GM23338 (cell line): ENCODE data around the gene TPRG1. TPM values are rescaled to one million over a fixed set of nuclear protein-coding genes. Genes with fewer than 3 reads are reported as not detected.

ENCODE experiments used
- ATAC-seq: fragments of 200-7000 bp; cut with Tn5 transposase; 3 replicates; pipeline ENCODE4 v1.9.1; 2020
- DNase-seq: peaks from one replicate; pipeline ENCODE4 v3.0.0-alpha.2; 2015; ENCODE audit warnings: low spot score
- H2AFZ ChIP-seq: fragments of 200-600 bp; sonication (generic); 2 replicates; pipeline ENCODE4 v1.8.0; 2016; ENCODE audit warnings: antibody characterized with exemption, mild to moderate bottlenecking, moderate library complexity
- H3F3A ChIP-seq: fragments of 200-600 bp; sonication (generic); replicated peaks from 2 replicates; pipeline ENCODE4 v1.8.0; 2017; ENCODE audit warnings: antibody characterized with exemption, mixed run types, low read depth
- H3K27ac ChIP-seq: fragments of 200-600 bp; sonication (generic); 2 replicates; pipeline ENCODE4 v1.6.1; 2016; ENCODE audit warnings: low read depth
- H3K27me3 ChIP-seq: fragments of 200-600 bp; sonication (generic); 2 replicates; pipeline ENCODE4 v1.8.0; 2016; ENCODE audit warnings: mild to moderate bottlenecking, mixed run types, moderate library complexity; ENCODE audit not compliant: insufficient read depth
- H3K36me3 ChIP-seq: fragments of 200-600 bp; sonication (generic); 2 replicates; pipeline ENCODE4 v1.8.0; 2016; ENCODE audit warnings: mild to moderate bottlenecking; ENCODE audit not compliant: insufficient read depth
- H3K4me1 ChIP-seq: fragments of 200-600 bp; sonication (generic); 2 replicates; pipeline ENCODE4 v1.8.0; 2016; ENCODE audit warnings: mild to moderate bottlenecking, moderate library complexity; ENCODE audit not compliant: insufficient read depth
- H3K4me2 ChIP-seq: fragments of 200-600 bp; sonication (generic); 2 replicates; pipeline ENCODE4 v1.7.1; 2017; ENCODE audit warnings: mixed run types
- H3K4me3 ChIP-seq: fragments of 200-600 bp; sonication (generic); 2 replicates; pipeline ENCODE4 v1.6.1; 2016; ENCODE audit warnings: mixed run types
- H3K79me2 ChIP-seq: fragments of 200-600 bp; sonication (generic); replicated peaks from 2 replicates; pipeline ENCODE4 v1.8.0; 2017; ENCODE audit warnings: mild to moderate bottlenecking; ENCODE audit not compliant: insufficient read depth
- H3K9me2 ChIP-seq: fragments of 200-600 bp; sonication (generic); 2 replicates; pipeline ENCODE4 v1.8.0; 2017; ENCODE audit not compliant: insufficient read depth
- H4K20me1 ChIP-seq: fragments of 200-600 bp; sonication (generic); replicated peaks from 2 replicates; pipeline ENCODE4 v1.8.0; 2017; ENCODE audit warnings: mild to moderate bottlenecking; ENCODE audit not compliant: insufficient read depth
- H3K27ac Mint-ChIP-seq: 2 replicates; pipeline ENCODE4 v1.8.0; 2020; ENCODE audit warnings: inconsistent platforms, mild to moderate bottlenecking, moderate library complexity, mixed read lengths
- H3K27me3 Mint-ChIP-seq: 3 replicates; pipeline ENCODE4 v1.8.0; 2022; ENCODE audit warnings: low read depth, mild to moderate bottlenecking, moderate library complexity, mixed read lengths, inconsistent platforms; ENCODE audit not compliant: insufficient read depth, poor library complexity
- H3K36me3 Mint-ChIP-seq: 3 replicates; pipeline ENCODE4 v1.8.0; 2021; ENCODE audit warnings: low read depth, mild to moderate bottlenecking, inconsistent platforms, moderate library complexity, mixed read lengths
- H3K4me1 Mint-ChIP-seq: 3 replicates; pipeline ENCODE4 v1.8.0; 2020; ENCODE audit warnings: mild to moderate bottlenecking, inconsistent platforms, mixed read lengths
- H3K4me3 Mint-ChIP-seq: 3 replicates; pipeline ENCODE4 v1.8.0; 2021; ENCODE audit warnings: moderate library complexity, mild to moderate bottlenecking, inconsistent platforms, mixed read lengths
- H3K9me3 Mint-ChIP-seq: 3 replicates; pipeline ENCODE4 v1.8.0; 2020; ENCODE audit warnings: moderate library complexity, mild to moderate bottlenecking, inconsistent platforms, mixed read lengths
- CREB1 ChIP-seq: fragments of 250-450 bp; sonication (Bioruptor Pico); IDR thresholded peaks from 2 replicates; pipeline ENCODE4 v1.5.0; 2020; ENCODE audit warnings: low read depth, mild to moderate bottlenecking, moderate library complexity
- CTCF ChIP-seq, 2 experiments: fragments of 200-600 bp in 1 of 2; sonication (generic) in 1 of 2; conservative IDR thresholded peaks; 2 replicates each; pipeline versions ENCODE4 v1.5.1 to v1.6.1; 2016 to 2017; ENCODE audit warnings: antibody characterized with exemption in 2 of 2, low read depth in 2 of 2, mild to moderate bottlenecking in 2 of 2, moderate library complexity in 1 of 2
- ETS1 ChIP-seq: IDR thresholded peaks from 2 replicates; pipeline ENCODE4 v1.6.1; 2016; ENCODE audit warnings: antibody characterized with exemption
- EZH2 ChIP-seq: fragments of 200-600 bp; sonication (generic); IDR thresholded peaks from one replicate; pipeline ENCODE4 v1.8.0; 2017; ENCODE audit warnings: antibody characterized with exemption, mild to moderate bottlenecking, low read depth; ENCODE audit not compliant: unreplicated experiment
- EZH2phosphoT487 ChIP-seq: fragments of 200-600 bp; sonication (generic); IDR thresholded peaks from one replicate; pipeline ENCODE4 v1.8.1; 2018; ENCODE audit warnings: antibody characterized with exemption; ENCODE audit not compliant: unreplicated experiment
- JUNB ChIP-seq: IDR thresholded peaks from one replicate; pipeline ENCODE4 v1.6.1; 2016; ENCODE audit warnings: antibody characterized with exemption; ENCODE audit not compliant: unreplicated experiment
- NANOG ChIP-seq: IDR thresholded peaks from 2 replicates; pipeline ENCODE4 v1.6.1; 2016; ENCODE audit warnings: antibody characterized with exemption, borderline replicate concordance
- POLR2AphosphoS5 ChIP-seq: IDR thresholded peaks from 2 replicates; pipeline ENCODE4 v1.6.1; 2016; ENCODE audit warnings: antibody characterized with exemption, low read depth
- REST ChIP-seq: IDR thresholded peaks from one replicate; pipeline ENCODE4 v1.6.1; 2018; ENCODE audit warnings: antibody characterized with exemption; ENCODE audit not compliant: unreplicated experiment
- STAT1 ChIP-seq: IDR thresholded peaks from one replicate; pipeline ENCODE4 v1.6.1; 2016; ENCODE audit warnings: antibody characterized with exemption; ENCODE audit not compliant: unreplicated experiment
- ZNF114 ChIP-seq: fragments of 250-450 bp; sonication (Bioruptor Pico); IDR thresholded peaks from 2 replicates; pipeline ENCODE4 v1.5.0; 2020; ENCODE audit warnings: mild to moderate bottlenecking, moderate library complexity
- ZNF331 ChIP-seq: fragments of 250-450 bp; sonication (Bioruptor Pico); IDR thresholded peaks from 2 replicates; pipeline ENCODE4 v1.5.0; 2020; ENCODE audit warnings: low read depth, mild to moderate bottlenecking, moderate library complexity
- ZNF462 ChIP-seq: fragments of 250-450 bp; sonication (Bioruptor Pico); IDR thresholded peaks from 2 replicates; pipeline ENCODE4 v1.5.0; 2020; ENCODE audit warnings: mild to moderate bottlenecking, moderate library complexity
- polyA plus RNA-seq: library from polyadenylated mRNA; unstranded; fragments of >200 nt; fragmentation: Nextera tagmentation; extraction: Ambion mirVana; gene quantifications from 2 replicates; pipeline ENCODE4 v1.2.1, GENCODE V29; 2016
- total RNA-seq: library from RNA; depleted of rRNA; stranded (reverse); fragments of >200 nt; shearing (Covaris generic); gene quantifications from 2 replicates; pipeline ENCODE4 v1.2.3, GENCODE V29; 2014

The TPRG1 gene
- total and polyA plus RNA-seq, 2 experiments from 2014 or later, result 0.74 to 1.7 TPM

DNA sequence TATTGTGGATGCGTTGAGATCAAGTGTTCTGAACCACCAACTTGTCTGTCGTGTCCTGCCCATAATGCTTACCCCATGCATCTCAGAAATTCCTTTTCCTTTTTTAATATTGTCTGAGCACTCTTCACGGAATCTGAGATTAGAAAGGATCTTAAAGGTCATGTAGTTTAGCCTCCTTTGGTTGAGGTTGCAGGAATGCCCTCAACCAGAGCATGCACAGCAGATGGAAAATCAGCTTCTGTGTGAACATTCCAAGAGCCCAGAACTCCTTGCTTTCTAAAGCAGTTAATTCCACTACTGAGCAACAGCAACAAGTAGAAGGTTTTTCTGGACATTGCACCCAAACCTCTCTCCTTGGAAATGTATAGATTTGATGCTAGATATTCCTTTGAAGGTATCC lies 153.7 kb downstream of the TPRG1 start:
- Histone ChIP-seq H3K4me2 (no peak overlapping the region), H3K27me3 (no peaks in the 10 kb centered on the region)

More for the DNA sequence above, 153.7 kb downstream of the TPRG1 start:
- no peak overlapping the region for H2AFZ ChIP-seq
- no peak overlapping the region for H3K27ac ChIP-seq
- no peaks in the 10 kb centered on the region for H3K9me3 Mint-ChIP-seq
- no peaks in the 10 kb centered on the region; the same call in 1 of the 2 replicates for H4K20me1 ChIP-seq
- no peaks in the 10 kb centered on the region; the same call in 2 of the 3 replicates for H3K4me1 Mint-ChIP-seq
- no peaks in the 10 kb centered on the region for H3K4me1 ChIP-seq
- H3K27ac Mint-ChIP-seq, result no peak overlapping the region
- H3K9me2 ChIP-seq, result no peaks in the 10 kb centered on the region
- H3K27me3 Mint-ChIP-seq, result peaks cover 1% of the 10 kb centered on the region
- H3K36me3 Mint-ChIP-seq, result no peaks in the 10 kb centered on the region
- H3K4me3 Mint-ChIP-seq, result no peak overlapping the region
- no peaks in the 10 kb centered on the region for H3F3A ChIP-seq
- TF ChIP-seq ZNF114 (CRISPR knock-in tag) (no peak), STAT1 (no peak), EZH2phosphoT487 (no peak), ZNF331 (CRISPR knock-in tag) (no peak), POLR2AphosphoS5 (no peak), ETS1 (no peak), CREB1 (CRISPR knock-in tag) (no peak), CTCF (conservative IDR thresholded peaks at IDR 0.05; ENCODE audit: low read depth in 2 of 2) (no peak), JUNB (no peak), NANOG (no peak), ZNF462 (no peak), REST (no peak), EZH2 (no peak)
- ATAC-seq (no peak), DNase-seq (no peak)
- H3K36me3 ChIP-seq, result no peaks in the 10 kb centered on the region
- no peaks in the 10 kb centered on the region for H3K79me2 ChIP-seq
- H3K4me3 ChIP-seq, result no peak overlapping the region
